ENCODE results near the gene LILRA5. TPM values are rescaled to one million over a fixed set of nuclear protein-coding genes. Genes with fewer than 3 reads are reported as not detected.

LILRA5 gene
- total and polyA plus RNA-seq, 8 donors: 0.44 to 52.8 (median 0.84) TPM; not detected in 1

DNA sequence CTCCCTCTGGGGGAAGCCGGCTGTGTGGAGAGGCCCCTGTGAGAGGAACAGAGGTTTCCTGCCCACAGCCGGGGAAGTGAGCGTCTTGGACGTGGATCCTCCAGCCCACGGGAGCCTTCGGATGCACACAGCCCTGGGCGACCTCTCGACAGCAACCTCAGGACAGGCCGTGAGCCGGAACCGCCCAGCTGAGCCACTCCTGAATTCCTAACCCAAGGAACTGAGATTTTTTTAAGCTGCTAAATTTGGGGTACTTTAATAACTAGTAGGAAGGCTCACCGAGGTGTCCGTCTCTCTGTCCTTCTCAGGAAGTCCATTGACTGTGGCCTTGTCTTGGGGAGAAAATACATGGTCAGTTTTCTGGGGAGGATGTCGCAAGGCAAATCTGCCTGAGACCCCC lies 42.7 kb upstream of the LILRA5 start:
- Histone ChIP-seq H3K27me3 (no peaks in the 10 kb centered on the region), H3K27ac (no peak overlapping the region), H3K9me3 (no peaks in the 10 kb centered on the region), H3K36me3 (peaks cover 0 to 39% of the 10 kb centered on the region in 2 donors), H3K4me3 (no peak overlapping the region), H3K4me1 (peaks cover 0 to 23% of the 10 kb centered on the region in 2 donors)
- ATAC-seq (no peak), DNase-seq (no peak)
- TF ChIP-seq, protein P1, sequence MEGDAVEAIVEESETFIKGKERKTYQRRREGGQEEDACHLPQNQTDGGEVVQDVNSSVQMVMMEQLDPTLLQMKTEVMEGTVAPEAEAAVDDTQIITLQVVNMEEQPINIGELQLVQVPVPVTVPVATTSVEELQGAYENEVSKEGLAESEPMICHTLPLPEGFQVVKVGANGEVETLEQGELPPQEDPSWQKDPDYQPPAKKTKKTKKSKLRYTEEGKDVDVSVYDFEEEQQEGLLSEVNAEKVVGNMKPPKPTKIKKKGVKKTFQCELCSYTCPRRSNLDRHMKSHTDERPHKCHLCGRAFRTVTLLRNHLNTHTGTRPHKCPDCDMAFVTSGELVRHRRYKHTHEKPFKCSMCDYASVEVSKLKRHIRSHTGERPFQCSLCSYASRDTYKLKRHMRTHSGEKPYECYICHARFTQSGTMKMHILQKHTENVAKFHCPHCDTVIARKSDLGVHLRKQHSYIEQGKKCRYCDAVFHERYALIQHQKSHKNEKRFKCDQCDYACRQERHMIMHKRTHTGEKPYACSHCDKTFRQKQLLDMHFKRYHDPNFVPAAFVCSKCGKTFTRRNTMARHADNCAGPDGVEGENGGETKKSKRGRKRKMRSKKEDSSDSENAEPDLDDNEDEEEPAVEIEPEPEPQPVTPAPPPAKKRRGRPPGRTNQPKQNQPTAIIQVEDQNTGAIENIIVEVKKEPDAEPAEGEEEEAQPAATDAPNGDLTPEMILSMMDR (IDR thresholded peaks at IDR 0.05): no peak
- intact Hi-C loops (cut with DNase I): no loop called here

DNA sequence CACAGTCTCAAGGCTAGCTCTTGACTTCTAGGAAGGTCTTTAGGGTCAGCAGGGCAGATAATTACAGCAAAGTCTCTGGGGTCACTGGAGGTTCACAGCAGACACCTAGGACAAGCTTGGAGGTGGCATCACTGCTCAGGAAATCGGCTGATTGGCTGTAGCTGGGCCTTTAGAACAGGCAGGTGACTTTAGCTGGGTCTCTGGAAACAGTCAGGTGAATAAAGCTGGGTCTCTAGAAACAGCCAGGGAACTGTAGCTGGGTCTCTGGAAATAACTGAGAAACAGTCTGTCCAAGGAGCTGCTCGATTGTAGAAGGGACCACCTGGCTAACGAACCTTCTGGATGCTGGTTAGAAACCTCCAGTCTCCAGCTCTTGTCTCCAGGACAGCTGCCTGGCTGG lies 41.8 kb upstream of the LILRA5 start:
- Histone ChIP-seq H3K4me1 (peaks cover 0 to 22% of the 10 kb centered on the region in 2 donors), H3K9me3 (no peaks in the 10 kb centered on the region), H3K4me3 (no peak overlapping the region), H3K27me3 (no peaks in the 10 kb centered on the region), H3K27ac (no peak overlapping the region), H3K36me3 (peaks cover 0 to 39% of the 10 kb centered on the region in 2 donors)
- ATAC-seq (no peak), DNase-seq (no peak)
- intact Hi-C loops (cut with DNase I): no loop called here
- TF ChIP-seq, protein P1 (IDR thresholded peaks at IDR 0.05): no peak

DNA sequence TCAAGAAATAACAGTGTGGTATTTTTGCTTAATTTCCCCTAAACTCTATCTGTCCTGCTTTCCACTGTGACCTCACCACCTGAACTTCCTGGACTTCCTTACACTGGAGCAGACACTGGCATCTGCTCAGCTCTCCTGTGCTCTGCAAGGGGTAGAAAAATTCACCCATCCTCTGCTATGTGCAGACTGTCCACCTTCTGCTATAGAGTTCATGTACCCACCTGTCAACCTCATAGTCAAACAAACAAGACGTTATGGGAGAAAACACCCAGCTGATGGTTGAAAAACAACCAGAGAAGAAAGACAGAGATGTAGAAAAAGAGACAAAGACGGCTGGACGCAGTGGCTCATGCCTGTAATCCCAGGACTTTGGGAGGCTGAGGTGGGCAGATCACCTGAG lies 39.6 kb upstream of the LILRA5 start:
- TF ChIP-seq, protein P1 (IDR thresholded peaks at IDR 0.05): no peak
- Histone ChIP-seq H3K27me3 (peaks cover 0 to 6% of the 10 kb centered on the region in 2 donors), H3K4me1 (peaks cover 0 to 22% of the 10 kb centered on the region in 2 donors), H3K9me3 (no peaks in the 10 kb centered on the region), H3K27ac (peak overlapping the region in 1 of 2 donors; percentile 28), H3K36me3 (peaks cover 0 to 37% of the 10 kb centered on the region in 2 donors), H3K4me3 (no peak overlapping the region)
- intact Hi-C loops (cut with DNase I): no loop called here
- DNase-seq (no peak), ATAC-seq (no peak)

DNA sequence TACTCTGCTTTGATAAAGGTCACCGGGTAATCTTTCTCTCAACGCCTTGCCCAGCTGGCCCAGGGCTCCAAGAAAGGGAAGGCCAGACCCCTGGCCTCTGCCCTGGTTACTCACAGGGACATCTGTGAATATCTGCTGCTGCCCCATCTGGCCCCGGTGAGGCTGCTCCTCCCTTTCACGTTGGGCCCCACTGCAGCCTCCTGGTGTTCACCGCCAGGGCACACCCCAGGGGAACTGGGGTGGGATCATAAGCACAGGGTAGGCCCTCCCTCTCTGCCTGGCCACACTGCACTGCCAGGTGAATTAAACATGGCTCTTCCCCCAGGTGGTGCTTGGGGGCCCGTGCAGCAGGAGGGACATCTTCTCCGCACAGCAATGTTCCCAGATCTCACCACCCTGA lies 39.1 kb upstream of the LILRA5 start:
- Histone ChIP-seq H3K4me1 (peaks cover 0 to 22% of the 10 kb centered on the region in 2 donors), H3K36me3 (peaks cover 0 to 32% of the 10 kb centered on the region in 2 donors), H3K27me3 (peaks cover 0 to 11% of the 10 kb centered on the region in 2 donors), H3K9me3 (no peaks in the 10 kb centered on the region), H3K4me3 (no peak overlapping the region), H3K27ac (peak overlapping the region in 1 of 2 donors; percentile 28)
- intact Hi-C loops (cut with DNase I): no loop called here
- no peak for ATAC-seq
- DNase-seq: peak in 1 of 4 donors; percentile 78
- TF ChIP-seq, protein P1 (IDR thresholded peaks at IDR 0.05): no peak

DNA sequence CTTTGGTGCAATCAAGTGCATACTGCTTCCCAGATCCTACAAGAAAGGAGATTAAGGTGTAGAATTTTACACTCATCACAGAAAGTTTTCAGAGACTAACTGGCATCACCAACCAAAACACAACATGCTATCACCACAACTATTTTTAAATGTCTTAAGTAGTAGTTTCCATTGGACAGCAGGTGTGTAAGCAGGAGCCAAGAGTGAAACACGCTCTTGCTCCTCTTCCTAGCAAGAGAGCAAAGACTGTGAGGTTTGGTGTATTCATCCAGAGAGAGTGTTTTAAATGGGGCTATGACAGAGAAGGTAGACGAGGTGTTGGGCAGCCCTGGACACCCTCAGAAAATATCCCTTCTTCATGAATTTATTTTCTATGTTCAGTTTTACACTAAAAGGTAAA lies 38.5 kb upstream of the LILRA5 start:
- intact Hi-C loops (cut with DNase I): no loop called here
- ATAC-seq: no peak
- H3K4me1 ChIP-seq: peaks cover 0 to 17% of the 10 kb centered on the region in 2 donors
- H3K27me3 ChIP-seq: peaks cover 0 to 16% of the 10 kb centered on the region in 2 donors
- H3K27ac ChIP-seq: no peak overlapping the region
- no peaks in the 10 kb centered on the region for H3K9me3 ChIP-seq
- peaks cover 0 to 27% of the 10 kb centered on the region in 2 donors for H3K36me3 ChIP-seq
- TF ChIP-seq, protein P1 (IDR thresholded peaks at IDR 0.05): no peak
- no peak overlapping the region for H3K4me3 ChIP-seq
- no peak for DNase-seq

All from left lung (tissue), 10 donors.